PC-3 (cell line): ENCODE measurements around the gene CFTR. TPM values are rescaled to one million over a fixed set of nuclear protein-coding genes. Genes with fewer than 3 reads are reported as not detected.

ENCODE experiments used
- ATAC-seq: fragments of 200-7000 bp; cut with Tn5 transposase; 2 replicates; pipeline ENCODE4 v1.9.1; 2020; ENCODE audit warnings: mild to moderate bottlenecking, moderate library complexity
- BruUV-seq: library from RNA; stranded (reverse); fragments of 400-500 nt; replicated peaks from 2 replicates; lab custom pipeline; 2021; lab: Mats Ljungman, UMichigan
- CTCF ChIA-PET: fragments of 300-600 bp; sonication (Branson Sonifier 250); formaldehyde crosslinking; loops from one replicate; lab custom pipeline; 2022; ENCODE audit warnings: antibody characterized with exemption; lab: Charles Lee
- POLR2A ChIA-PET: fragments of 300-600 bp; sonication (Branson Sonifier 250); formaldehyde crosslinking; loops from one replicate; lab custom pipeline; 2022; ENCODE audit warnings: antibody characterized with exemption; ENCODE audit not compliant: unreplicated experiment; lab: Charles Lee
- DNase-seq: peaks from one replicate; pipeline ENCODE4 v3.0.0-alpha.2; 2015
- H2AFZ ChIP-seq: fragments of 300-600 bp; sonication (generic); 2 replicates; pipeline ENCODE4 v1.6.0; 2016; ENCODE audit warnings: antibody characterized with exemption, low read length
- H3F3A ChIP-seq: fragments of 300-600 bp; sonication (generic); one replicate; pipeline ENCODE4 v1.6.0; 2017; ENCODE audit warnings: antibody characterized with exemption, low read length, control low read depth, mild to moderate bottlenecking; ENCODE audit not compliant: unreplicated experiment
- H3K27ac ChIP-seq: fragments of 300-600 bp; sonication (generic); 2 replicates; pipeline ENCODE4 v1.5.1; 2016; ENCODE audit warnings: mild to moderate bottlenecking, low read length
- H3K27me3 ChIP-seq: fragments of 300-600 bp; sonication (generic); 2 replicates; pipeline ENCODE4 v1.6.1; 2016; ENCODE audit warnings: low read length, mixed read lengths
- H3K36me3 ChIP-seq: fragments of 300-600 bp; sonication (generic); 2 replicates; pipeline ENCODE4 v1.6.1; 2016; ENCODE audit warnings: low read depth, mixed run types, low read length, mixed read lengths
- H3K4me1 ChIP-seq: fragments of 300-600 bp; sonication (generic); 2 replicates; pipeline ENCODE4 v1.5.1; 2016; ENCODE audit warnings: low read length; ENCODE audit not compliant: insufficient read depth
- H3K4me2 ChIP-seq: fragments of 300-600 bp; sonication (generic); 2 replicates; pipeline ENCODE4 v1.6.0; 2016; ENCODE audit warnings: low read length
- H3K4me3 ChIP-seq: fragments of 300-600 bp; sonication (generic); 2 replicates; pipeline ENCODE4 v1.5.1; 2016; ENCODE audit warnings: mild to moderate bottlenecking, low read length, mixed read lengths
- H3K79me2 ChIP-seq: fragments of 300-600 bp; sonication (generic); 2 replicates; pipeline ENCODE4 v1.6.1; 2017; ENCODE audit warnings: low read length, mixed read lengths
- H3K9ac ChIP-seq: fragments of 300-600 bp; sonication (generic); 2 replicates; pipeline ENCODE4 v1.6.0; 2016; ENCODE audit warnings: mild to moderate bottlenecking, low read length
- H3K9me2 ChIP-seq: fragments of 300-600 bp; sonication (generic); replicated peaks from 2 replicates; pipeline ENCODE4 v1.6.1; 2016; ENCODE audit warnings: mixed run types, low read length, mixed read lengths
- H3K9me3 ChIP-seq: fragments of 300-600 bp; sonication (generic); 2 replicates; pipeline ENCODE4 v1.6.1; 2016; ENCODE audit warnings: low read length, mixed read lengths
- H4K20me1 ChIP-seq: fragments of 300-600 bp; sonication (generic); 2 replicates; pipeline ENCODE4 v1.6.1; 2016; ENCODE audit warnings: low read length, mixed read lengths
- CTCF ChIP-seq: fragments of 300-600 bp; sonication (generic); conservative IDR thresholded peaks from 2 replicates; pipeline ENCODE4 v1.5.1; 2017; ENCODE audit warnings: antibody characterized with exemption, low read depth, mild to moderate bottlenecking, low read length
- EZH2 ChIP-seq: fragments of 300-600 bp; sonication (generic); IDR thresholded peaks from one replicate; pipeline ENCODE4 v1.6.1; 2017; ENCODE audit warnings: antibody characterized with exemption, mild to moderate bottlenecking, low read length; ENCODE audit not compliant: unreplicated experiment
- EZH2phosphoT487 ChIP-seq: fragments of 300-600 bp; sonication (generic); IDR thresholded peaks from 2 replicates; pipeline ENCODE4 v1.6.1; 2018; ENCODE audit warnings: mild to moderate bottlenecking, antibody characterized with exemption, low read length, borderline replicate concordance
- intact Hi-C: fragments of 100-400 bp; cut with micrococcal nuclease; formaldehyde crosslinking; loops from 2 replicates; pipeline ENCODE4 v1.9.0; 2023
- total RNA-seq: library from RNA; depleted of rRNA; stranded (reverse); fragments of >200 nt; gene quantifications from 2 replicates; pipeline ENCODE4 v1.2.3, GENCODE V29; 2014

The CFTR gene
- total RNA-seq, 1 experiment from 2014 or later, result not detected

- Histone ChIP-seq H3K4me3 (no peak overlapping the region), H2AFZ (no peak overlapping the region), H3K9me2 (no peaks in the 10 kb centered on the region), H3K27ac (no peak overlapping the region), H3F3A (no peaks in the 10 kb centered on the region), H3K79me2 (no peaks in the 10 kb centered on the region), H4K20me1 (no peaks in the 10 kb centered on the region), H3K4me2 (no peak overlapping the region), H3K9ac (no peak overlapping the region), H3K27me3 (no peaks in the 10 kb centered on the region), H3K36me3 (no peaks in the 10 kb centered on the region), H3K9me3 (no peaks in the 10 kb centered on the region), H3K4me1 (no peaks in the 10 kb centered on the region; the same call in 1 of the 2 replicates)
- ChIA-PET CTCF (no interaction called here), POLR2A (no interaction called here)
- DNase-seq, result no peak
- BruUV-seq, result no TSS peak
- TF ChIP-seq EZH2phosphoT487, result no peak
- TF ChIP-seq EZH2, result no peak
- TF ChIP-seq CTCF, result no peak
- intact Hi-C loops, result no loop called here
- ATAC-seq, result no peak
These were observed 136.9 kb downstream of the CFTR start for GRCh38 chr7:117616694-117617093.

- H3K27me3 ChIP-seq, result no peaks in the 10 kb centered on the region
- H3K9ac ChIP-seq, result no peak overlapping the region
- H3K9me3 ChIP-seq, result no peaks in the 10 kb centered on the region
- POLR2A ChIA-PET, result no interaction called here
- no peaks in the 10 kb centered on the region for H3F3A ChIP-seq
- no peak overlapping the region for H3K4me3 ChIP-seq
- H3K79me2 ChIP-seq, result no peaks in the 10 kb centered on the region
- no peak overlapping the region for H3K27ac ChIP-seq
- no peak for TF ChIP-seq EZH2phosphoT487
- no peak for TF ChIP-seq CTCF
- TF ChIP-seq EZH2, result no peak
- no peaks in the 10 kb centered on the region for H3K36me3 ChIP-seq
- no peaks in the 10 kb centered on the region for H3K9me2 ChIP-seq
- ATAC-seq (no peak), DNase-seq (no peak)
- no TSS peak for BruUV-seq
- intact Hi-C loops, result no loop called here
- no peak overlapping the region for H3K4me2 ChIP-seq
- no peaks in the 10 kb centered on the region for H4K20me1 ChIP-seq
- CTCF ChIA-PET, result no interaction called here
- H3K4me1 ChIP-seq, result no peaks in the 10 kb centered on the region
- H2AFZ ChIP-seq, result no peak overlapping the region
These were observed 139.9 kb downstream of the CFTR start for GRCh38 chr7:117619681-117620080.

DNA sequence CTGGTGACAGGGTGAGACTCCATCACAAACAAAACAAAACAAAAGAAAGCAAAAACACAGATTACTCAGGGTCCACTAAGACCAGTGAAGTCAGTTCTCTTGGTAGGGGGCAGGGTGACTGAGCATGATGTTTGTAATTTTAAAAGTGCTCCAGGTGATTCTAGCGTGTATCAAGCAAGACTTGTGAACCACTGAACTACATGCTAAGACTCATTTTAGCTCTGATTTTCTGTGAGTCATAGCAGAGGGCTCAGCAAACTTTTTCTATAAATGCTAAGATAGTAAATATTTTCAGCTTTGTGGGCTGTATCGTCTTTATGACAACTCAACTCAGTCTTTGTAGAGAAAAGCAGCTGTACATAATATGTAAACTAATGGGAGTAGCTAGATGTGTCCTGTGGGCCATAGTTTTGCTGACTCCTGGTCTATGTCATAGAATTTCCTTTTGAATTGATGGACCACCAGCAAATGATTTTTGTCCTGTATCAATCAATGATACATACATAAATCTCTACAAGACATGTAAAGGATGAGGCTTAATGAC lies 141.3 kb downstream of the CFTR start:
- Histone ChIP-seq H3K27me3 (no peaks in the 10 kb centered on the region), H3K9me2 (no peaks in the 10 kb centered on the region), H3K4me3 (no peak overlapping the region), H3K9ac (no peak overlapping the region), H3K9me3 (no peaks in the 10 kb centered on the region), H3F3A (no peaks in the 10 kb centered on the region), H3K79me2 (no peaks in the 10 kb centered on the region), H3K4me2 (no peak overlapping the region), H4K20me1 (no peaks in the 10 kb centered on the region), H3K27ac (no peak overlapping the region), H2AFZ (no peak overlapping the region), H3K4me1 (no peaks in the 10 kb centered on the region), H3K36me3 (no peaks in the 10 kb centered on the region)
- intact Hi-C loops, result no loop called here
- CTCF ChIA-PET, result no interaction called here
- ATAC-seq (no peak), DNase-seq (no peak)
- no TSS peak for BruUV-seq
- no peak for TF ChIP-seq EZH2
- TF ChIP-seq EZH2phosphoT487, result no peak
- TF ChIP-seq CTCF, result no peak
- POLR2A ChIA-PET, result no interaction called here
